Measurements from ENCODE around the gene THRB.

Gene THRB

GRCh38 chr3:24349367-24350019, 145.2 kb downstream of the THRB start:
- no peaks in the 10 kb centered on the region for H3K9me3 ChIP-seq (ENCODE audit: control insufficient read depth, low read length)
- DNase-seq = no peak
- no peaks in the 10 kb centered on the region for H3K4me1 ChIP-seq (ENCODE audit: control insufficient read depth, insufficient read depth, low read length, poor library complexity, severe bottlenecking)
- no peaks in the 10 kb centered on the region for H3K27me3 ChIP-seq (replicated peaks; ENCODE audit: control insufficient read depth, insufficient read depth, low read length, poor library complexity, severe bottlenecking)
- no peaks in the 10 kb centered on the region for H3K36me3 ChIP-seq (ENCODE audit: control insufficient read depth, insufficient read depth, low read length)
- no peak overlapping the region for H3K4me3 ChIP-seq (ENCODE audit: insufficient read depth, low read depth, low read length, poor library complexity, severe bottlenecking)
- no peak overlapping the region for H3K27ac ChIP-seq (ENCODE audit: insufficient read depth, low read length, poor library complexity, severe bottlenecking)

- no peaks in the 10 kb centered on the region for H3K36me3 ChIP-seq (ENCODE audit: control insufficient read depth, insufficient read depth, low read length)
- DNase-seq = no peak
- H3K27ac ChIP-seq (ENCODE audit: insufficient read depth, low read length, poor library complexity, severe bottlenecking) = no peak overlapping the region
- no peaks in the 10 kb centered on the region for H3K27me3 ChIP-seq (replicated peaks; ENCODE audit: control insufficient read depth, insufficient read depth, low read length, poor library complexity, severe bottlenecking)
- no peaks in the 10 kb centered on the region for H3K4me1 ChIP-seq (ENCODE audit: control insufficient read depth, insufficient read depth, low read length, poor library complexity, severe bottlenecking)
- no peaks in the 10 kb centered on the region for H3K9me3 ChIP-seq (ENCODE audit: control insufficient read depth, low read length)
- no peak overlapping the region for H3K4me3 ChIP-seq (ENCODE audit: insufficient read depth, low read depth, low read length, poor library complexity, severe bottlenecking)
These were observed 146.3 kb downstream of the THRB start for GRCh38 chr3:24348348-24348747.

- H3K36me3 ChIP-seq (ENCODE audit: control insufficient read depth, insufficient read depth, low read length) = no peaks in the 10 kb centered on the region
- H3K4me1 ChIP-seq (ENCODE audit: control insufficient read depth, insufficient read depth, low read length, poor library complexity, severe bottlenecking) = no peaks in the 10 kb centered on the region
- no peak overlapping the region for H3K27ac ChIP-seq (ENCODE audit: insufficient read depth, low read length, poor library complexity, severe bottlenecking)
- no peak overlapping the region for H3K4me3 ChIP-seq (ENCODE audit: insufficient read depth, low read depth, low read length, poor library complexity, severe bottlenecking)
- H3K9me3 ChIP-seq (ENCODE audit: control insufficient read depth, low read length) = no peaks in the 10 kb centered on the region
- no peak for DNase-seq
- no peaks in the 10 kb centered on the region for H3K27me3 ChIP-seq (replicated peaks; ENCODE audit: control insufficient read depth, insufficient read depth, low read length, poor library complexity, severe bottlenecking)
These were observed 149.7 kb downstream of the THRB start for GRCh38 chr3:24344784-24345439.

- H3K27me3 ChIP-seq (replicated peaks; ENCODE audit: control insufficient read depth, insufficient read depth, low read length, poor library complexity, severe bottlenecking) = no peaks in the 10 kb centered on the region
- H3K36me3 ChIP-seq (ENCODE audit: control insufficient read depth, insufficient read depth, low read length) = no peaks in the 10 kb centered on the region
- no peak overlapping the region for H3K27ac ChIP-seq (ENCODE audit: insufficient read depth, low read length, poor library complexity, severe bottlenecking)
- no peak for DNase-seq
- H3K4me1 ChIP-seq (ENCODE audit: control insufficient read depth, insufficient read depth, low read length, poor library complexity, severe bottlenecking) = no peaks in the 10 kb centered on the region
- no peak overlapping the region for H3K4me3 ChIP-seq (ENCODE audit: insufficient read depth, low read depth, low read length, poor library complexity, severe bottlenecking)
- H3K9me3 ChIP-seq (ENCODE audit: control insufficient read depth, low read length) = no peaks in the 10 kb centered on the region
These were observed 151.4 kb downstream of the THRB start for GRCh38 chr3:24343084-24343783.

GRCh38 chr3:24342275-24342674, 152.4 kb downstream of the THRB start:
- H3K4me1 ChIP-seq (ENCODE audit: control insufficient read depth, insufficient read depth, low read length, poor library complexity, severe bottlenecking) = no peaks in the 10 kb centered on the region
- H3K4me3 ChIP-seq (ENCODE audit: insufficient read depth, low read depth, low read length, poor library complexity, severe bottlenecking) = no peak overlapping the region
- H3K27me3 ChIP-seq (replicated peaks; ENCODE audit: control insufficient read depth, insufficient read depth, low read length, poor library complexity, severe bottlenecking) = no peaks in the 10 kb centered on the region
- no peak overlapping the region for H3K27ac ChIP-seq (ENCODE audit: insufficient read depth, low read length, poor library complexity, severe bottlenecking)
- no peak for DNase-seq
- H3K36me3 ChIP-seq (ENCODE audit: control insufficient read depth, insufficient read depth, low read length) = no peaks in the 10 kb centered on the region
- no peaks in the 10 kb centered on the region for H3K9me3 ChIP-seq (ENCODE audit: control insufficient read depth, low read length)

- no peaks in the 10 kb centered on the region for H3K9me3 ChIP-seq (ENCODE audit: control insufficient read depth, low read length)
- H3K27ac ChIP-seq (ENCODE audit: insufficient read depth, low read length, poor library complexity, severe bottlenecking) = no peak overlapping the region
- H3K4me1 ChIP-seq (ENCODE audit: control insufficient read depth, insufficient read depth, low read length, poor library complexity, severe bottlenecking) = no peaks in the 10 kb centered on the region
- no peak for DNase-seq
- H3K27me3 ChIP-seq (replicated peaks; ENCODE audit: control insufficient read depth, insufficient read depth, low read length, poor library complexity, severe bottlenecking) = no peaks in the 10 kb centered on the region
- H3K36me3 ChIP-seq (ENCODE audit: control insufficient read depth, insufficient read depth, low read length) = no peaks in the 10 kb centered on the region
- H3K4me3 ChIP-seq (ENCODE audit: insufficient read depth, low read depth, low read length, poor library complexity, severe bottlenecking) = no peak overlapping the region
These were observed 153.0 kb downstream of the THRB start for GRCh38 chr3:24341668-24342067.

GRCh38 chr3:24340966-24341365, 153.7 kb downstream of the THRB start:
- DNase-seq = no peak
- Histone ChIP-seq H3K9me3 (ENCODE audit: control insufficient read depth, low read length) (no peaks in the 10 kb centered on the region), H3K27ac (ENCODE audit: insufficient read depth, low read length, poor library complexity, severe bottlenecking) (no peak overlapping the region), H3K4me1 (ENCODE audit: control insufficient read depth, insufficient read depth, low read length, poor library complexity, severe bottlenecking) (no peaks in the 10 kb centered on the region), H3K36me3 (ENCODE audit: control insufficient read depth, insufficient read depth, low read length) (no peaks in the 10 kb centered on the region), H3K4me3 (ENCODE audit: insufficient read depth, low read depth, low read length, poor library complexity, severe bottlenecking) (no peak overlapping the region), H3K27me3 (replicated peaks; ENCODE audit: control insufficient read depth, insufficient read depth, low read length, poor library complexity, severe bottlenecking) (no peaks in the 10 kb centered on the region)

- H3K9me3 ChIP-seq (ENCODE audit: control insufficient read depth, low read length) = no peaks in the 10 kb centered on the region
- H3K36me3 ChIP-seq (ENCODE audit: control insufficient read depth, insufficient read depth, low read length) = no peaks in the 10 kb centered on the region
- H3K27ac ChIP-seq (ENCODE audit: insufficient read depth, low read length, poor library complexity, severe bottlenecking) = no peak overlapping the region
- H3K27me3 ChIP-seq (replicated peaks; ENCODE audit: control insufficient read depth, insufficient read depth, low read length, poor library complexity, severe bottlenecking) = no peaks in the 10 kb centered on the region
- DNase-seq = no peak
- no peak overlapping the region for H3K4me3 ChIP-seq (ENCODE audit: insufficient read depth, low read depth, low read length, poor library complexity, severe bottlenecking)
- H3K4me1 ChIP-seq (ENCODE audit: control insufficient read depth, insufficient read depth, low read length, poor library complexity, severe bottlenecking) = no peaks in the 10 kb centered on the region
These were observed 154.5 kb downstream of the THRB start for GRCh38 chr3:24340161-24340560.

- DNase-seq = no peak
- Histone ChIP-seq H3K9me3 (ENCODE audit: control insufficient read depth, low read length) (no peaks in the 10 kb centered on the region), H3K4me1 (ENCODE audit: control insufficient read depth, insufficient read depth, low read length, poor library complexity, severe bottlenecking) (no peaks in the 10 kb centered on the region), H3K27ac (ENCODE audit: insufficient read depth, low read length, poor library complexity, severe bottlenecking) (no peak overlapping the region), H3K4me3 (ENCODE audit: insufficient read depth, low read depth, low read length, poor library complexity, severe bottlenecking) (no peak overlapping the region), H3K27me3 (replicated peaks; ENCODE audit: control insufficient read depth, insufficient read depth, low read length, poor library complexity, severe bottlenecking) (no peaks in the 10 kb centered on the region), H3K36me3 (ENCODE audit: control insufficient read depth, insufficient read depth, low read length) (no peaks in the 10 kb centered on the region)
These were observed 155.3 kb downstream of the THRB start for GRCh38 chr3:24339266-24339825.

All from effector memory CD4-positive, alpha-beta T cell (primary cell).